Occipital lobe (tissue), 2 donors: ENCODE measurements around the gene NCAPD3. TPM values are rescaled to one million over a fixed set of nuclear protein-coding genes. Genes with fewer than 3 reads are reported as not detected.
"Not testable (repeated sequence)": the region's sequence is repeated elsewhere in the genome, so short reads cannot be mapped to it uniquely, and the experiment has no call there.

ENCODE experiments used
- DNase-seq: peaks from one replicate; lab custom pipeline; 2025; lab: John Stamatoyannopoulos, UW
- total RNA-seq: library from RNA; depleted of rRNA; stranded (reverse); fragments of >200 nt; gene quantifications from one replicate; pipeline ENCODE4 v1.2.3, GENCODE V29; 2014

NCAPD3 gene
- total RNA-seq, 1 donor from 2014 or later, result 11.4 TPM

DNA sequence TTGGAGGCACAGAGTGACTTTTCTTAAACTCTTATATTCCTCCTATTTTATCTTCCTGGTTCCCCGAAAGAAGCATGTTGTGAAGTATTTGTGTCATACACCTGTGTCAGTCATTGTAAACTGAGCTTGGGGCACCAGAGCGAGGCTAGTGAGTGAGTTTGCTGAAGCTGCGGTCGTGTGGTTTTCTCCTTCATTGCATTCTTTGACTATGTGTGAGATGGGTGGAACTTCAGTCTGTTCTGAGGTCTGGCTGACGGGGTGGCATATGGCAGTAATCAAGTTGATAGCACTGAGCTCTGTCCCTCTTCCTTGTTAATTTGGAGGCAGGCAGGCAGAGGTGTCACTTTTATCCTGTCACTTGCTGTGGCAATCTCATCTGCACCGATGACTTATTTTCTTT is 4.9 kb upstream of the NCAPD3 start:
- DNase-seq, result no peak

- no peak for DNase-seq
These were observed 3.1 kb upstream of the NCAPD3 start for GRCh38 chr11:134226806-134227325.

GRCh38 chr11:134224710-134225664 is 1.2 kb upstream of the NCAPD3 start:
- peak; percentile 67 for DNase-seq

- no peak for DNase-seq
These were observed 646 bp downstream of the NCAPD3 start for GRCh38 chr11:134223121-134223520.

DNA sequence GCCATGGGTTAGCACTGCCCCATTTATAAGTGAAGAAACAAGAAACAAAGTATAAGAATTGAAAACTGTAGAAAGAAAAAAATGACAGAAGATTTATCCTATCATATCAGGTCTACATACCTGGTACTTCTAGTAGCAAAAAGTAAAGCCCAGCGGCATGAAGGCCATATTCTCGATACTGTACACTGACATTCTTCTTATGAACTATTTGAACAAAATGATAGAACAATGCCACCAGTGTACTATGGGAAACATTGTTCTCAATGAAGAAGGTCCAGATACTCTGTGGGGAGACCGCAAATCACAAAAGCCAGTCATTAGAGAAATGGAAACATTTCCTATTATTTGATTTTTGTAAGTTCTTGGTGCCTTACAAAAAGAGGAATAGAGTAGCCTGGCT is 7.0 kb downstream of the NCAPD3 start:
- DNase-seq, result no peak

GRCh38 chr11:134215836-134216235 is 7.9 kb downstream of the NCAPD3 start:
- no peak for DNase-seq

- DNase-seq, result no peak
These were observed 16.1 kb downstream of the NCAPD3 start for GRCh38 chr11:134207538-134208239.

GRCh38 chr11:134206185-134206584 is 17.6 kb downstream of the NCAPD3 start:
- DNase-seq, result no peak

DNA sequence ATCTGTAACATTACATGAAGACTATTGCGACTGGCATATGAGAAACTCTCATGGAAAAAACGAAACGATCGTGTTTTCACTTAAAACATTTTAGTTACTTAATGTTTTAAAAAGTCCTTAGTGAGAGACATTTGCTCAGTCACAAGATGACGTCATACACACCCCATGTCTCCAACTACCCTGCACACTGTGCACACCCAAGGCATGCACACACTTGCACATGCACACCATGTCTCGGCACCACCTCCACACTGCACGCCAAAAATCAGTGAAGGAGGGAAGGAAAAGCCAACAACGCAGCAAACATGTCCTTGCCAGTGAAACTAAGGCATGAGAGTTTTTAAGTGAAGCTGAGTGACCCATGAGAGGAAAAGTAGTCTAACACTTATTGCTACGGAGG is 18.0 kb downstream of the NCAPD3 start:
- no peak for DNase-seq

DNA sequence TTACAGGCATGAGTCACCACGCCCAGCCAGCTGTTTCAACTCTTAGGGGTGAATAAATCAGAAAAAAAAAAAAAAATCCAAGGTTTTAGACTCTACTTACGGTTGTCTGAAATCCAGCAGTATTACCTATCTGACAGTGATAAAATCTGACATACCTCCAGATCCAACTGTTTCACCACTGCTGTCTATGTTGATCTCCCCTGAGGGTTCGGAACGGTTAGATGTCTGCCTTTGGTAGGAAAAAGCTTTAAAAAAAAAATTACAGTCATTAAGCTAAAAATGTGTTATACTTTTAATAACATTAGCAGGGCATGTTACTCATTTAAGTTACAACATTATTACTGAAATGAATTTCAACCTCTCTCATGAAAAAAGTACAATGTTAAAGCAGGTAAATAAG is 21.1 kb downstream of the NCAPD3 start:
- DNase-seq, result no peak

GRCh38 chr11:134200688-134201087 is 23.1 kb downstream of the NCAPD3 start:
- DNase-seq, result no peak

GRCh38 chr11:134199531-134199930 is 24.2 kb downstream of the NCAPD3 start:
- no peak for DNase-seq

DNA sequence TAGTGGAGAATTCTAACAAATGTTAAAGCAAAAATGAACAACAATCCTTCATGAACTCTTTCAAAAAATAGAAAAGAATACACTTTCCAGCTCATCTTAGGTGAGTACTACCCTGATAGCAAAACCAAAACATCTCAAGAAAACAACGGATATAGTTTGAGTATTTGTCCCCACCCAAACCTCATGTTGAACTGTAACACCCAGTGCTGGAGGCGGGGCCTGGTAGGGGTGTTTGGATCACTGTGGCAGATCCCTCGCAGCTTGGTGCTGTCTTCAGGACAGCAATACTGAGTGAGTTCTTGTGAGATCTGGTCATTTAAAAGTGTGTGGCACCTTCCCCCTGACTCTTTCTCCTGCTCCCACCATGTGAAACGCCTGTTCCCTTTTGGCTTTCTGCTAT is 27.0 kb downstream of the NCAPD3 start:
- DNase-seq, result no peak

DNA sequence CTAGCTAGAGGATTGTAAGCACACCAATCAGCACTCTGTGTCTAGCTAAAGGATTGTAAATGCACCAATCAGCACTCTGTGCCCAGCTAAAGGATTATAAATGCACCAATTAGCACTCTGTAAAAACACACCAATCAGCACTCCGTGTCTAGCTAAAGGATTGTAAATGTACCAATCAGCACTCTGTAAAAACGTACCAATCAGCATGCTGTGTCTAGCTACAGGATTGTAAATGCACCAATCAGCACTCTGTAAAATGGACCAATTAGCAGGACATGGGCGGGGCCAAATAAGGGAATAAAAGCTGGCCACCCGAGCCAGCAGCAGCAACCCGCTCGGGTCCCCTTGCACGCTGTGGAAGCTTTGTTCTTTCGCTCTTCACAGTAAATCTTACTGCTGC is 35.7 kb downstream of the NCAPD3 start:
- not testable (repeated sequence) for DNase-seq

DNA sequence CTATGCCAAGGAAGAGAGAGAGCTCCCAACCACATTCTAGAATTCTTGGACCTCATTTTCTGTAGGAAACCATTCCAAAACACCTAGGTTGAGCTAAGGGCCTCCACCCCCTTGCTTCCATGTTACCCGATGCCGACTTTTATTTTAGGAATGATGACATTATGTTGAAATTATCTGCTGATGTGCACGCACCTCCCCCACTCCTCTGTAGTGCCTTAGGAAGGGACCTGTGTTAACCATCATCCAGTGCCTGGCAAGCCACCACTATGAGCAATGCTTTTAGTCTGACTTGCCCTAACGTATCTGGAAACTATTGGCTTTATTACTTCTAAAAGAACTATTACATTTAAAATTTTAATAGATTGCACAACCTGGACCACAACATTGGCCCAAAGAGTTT is 42.1 kb downstream of the NCAPD3 start:
- no peak for DNase-seq

- DNase-seq, result no peak
These were observed 45.6 kb downstream of the NCAPD3 start for GRCh38 chr11:134178032-134178674.

- DNase-seq, result peak; percentile 34
These were observed 47.5 kb downstream of the NCAPD3 start for GRCh38 chr11:134176284-134176683.

DNA sequence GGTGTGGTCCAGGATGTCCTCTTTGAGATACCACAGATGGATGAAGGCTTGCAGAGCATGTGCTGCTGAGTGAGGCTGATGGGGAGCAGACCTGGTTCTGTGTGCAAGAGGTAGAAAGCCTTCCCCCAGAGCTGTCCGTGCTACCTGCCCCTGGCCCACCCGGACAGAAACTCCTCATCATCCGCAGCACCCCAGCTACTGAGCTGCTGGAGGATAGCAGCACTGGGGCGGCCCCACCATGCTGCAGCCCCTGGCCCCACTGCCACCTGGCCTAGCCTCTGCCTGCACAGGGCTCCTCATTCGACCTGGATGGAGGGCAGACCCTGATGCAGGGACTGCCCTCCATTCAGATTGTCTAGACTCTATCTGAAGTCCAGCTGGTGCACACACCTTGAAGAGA is 50.5 kb downstream of the NCAPD3 start:
- DNase-seq, result no peak

DNA sequence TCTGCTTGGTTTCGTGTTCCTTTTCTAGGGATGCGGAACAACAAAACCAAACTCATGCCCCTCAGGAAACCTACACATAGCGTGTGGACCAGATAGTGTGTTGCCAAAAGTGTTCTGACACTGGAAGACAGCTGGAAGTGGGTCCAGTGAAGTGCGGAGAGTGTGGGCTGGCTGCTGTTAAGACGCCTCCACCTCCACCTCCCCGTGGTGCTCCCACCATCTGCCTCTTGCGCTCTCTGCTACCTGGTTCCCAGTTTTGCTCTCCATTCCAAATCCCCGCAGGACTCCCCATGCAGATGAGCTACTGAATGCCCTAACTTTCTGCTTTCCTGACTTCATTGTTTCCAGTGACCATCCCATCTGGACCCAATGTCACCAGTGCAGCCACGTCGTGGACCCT is 51.8 kb downstream of the NCAPD3 start:
- no peak for DNase-seq

GRCh38 chr11:134170919-134171281 is 52.9 kb downstream of the NCAPD3 start:
- DNase-seq, result no peak

DNA sequence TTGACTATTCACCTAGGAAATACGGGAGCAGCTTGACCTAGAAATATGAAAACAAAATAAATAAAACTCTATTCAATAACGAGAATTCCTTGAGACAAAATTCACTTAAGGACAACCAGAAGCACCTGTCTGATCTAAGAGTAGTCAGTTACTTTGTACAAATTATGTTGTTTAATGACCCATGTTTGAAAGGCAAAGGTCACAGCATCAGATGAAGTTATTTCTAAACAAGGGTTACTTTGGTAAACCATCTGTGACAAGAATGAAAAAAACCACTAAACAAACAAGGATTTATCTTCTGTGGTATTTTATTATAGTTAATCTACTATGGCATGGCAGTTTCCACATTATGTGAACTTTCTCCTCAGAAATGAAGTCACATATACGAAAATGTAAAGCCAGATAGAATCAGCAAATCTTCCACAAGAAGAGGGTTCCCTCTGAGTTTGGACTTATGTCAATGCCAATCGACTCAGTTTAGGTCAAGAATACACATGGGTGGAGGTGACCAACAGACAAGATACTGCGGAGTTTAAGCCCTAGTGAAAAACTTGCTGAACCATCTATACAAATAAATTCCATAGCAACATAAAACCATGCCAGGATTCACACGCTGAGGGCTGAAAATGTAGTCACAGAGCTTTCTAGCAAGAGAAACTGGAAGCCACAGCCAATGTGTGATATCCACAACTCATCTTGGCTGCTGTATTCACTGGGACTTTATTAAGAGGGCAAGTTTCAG is 53.4 kb downstream of the NCAPD3 start:
- DNase-seq, result no peak
